Activated B cell treated with CpG ODN at 0.5 μM for 24 hours (primary cell): ENCODE results near the gene COL5A1. TPM values are rescaled to one million over a fixed set of nuclear protein-coding genes. Genes with fewer than 3 reads are reported as not detected.

Experiments
- ATAC-seq: fragments of 200-7000 bp; cut with Tn5 transposase; one replicate; pipeline ENCODE4 v1.10.0; 2021; ENCODE audit warnings: low read depth, mild to moderate bottlenecking, moderate library complexity
- CTCF ChIA-PET: fragments of 350-600 bp; sonication (Branson Sonifier 250); formaldehyde crosslinking; loops from one replicate; lab custom pipeline; 2021; ENCODE audit warnings: antibody characterized with exemption; lab: Charles Lee
- POLR2A ChIA-PET: fragments of 350-600 bp; sonication (Branson Sonifier 250); formaldehyde crosslinking; loops from one replicate; lab custom pipeline; 2021; ENCODE audit warnings: antibody characterized with exemption; lab: Charles Lee
- DNase-seq: peaks from one replicate; pipeline ENCODE4 v3.0.0; 2022
- H3K27ac Mint-ChIP-seq: one replicate; pipeline ENCODE4 v1.8.0; 2020; ENCODE audit warnings: mixed read lengths
- H3K27me3 Mint-ChIP-seq: one replicate; pipeline ENCODE4 v1.8.0; 2021; ENCODE audit warnings: mixed read lengths
- H3K36me3 Mint-ChIP-seq: one replicate; pipeline ENCODE4 v1.8.0; 2021; ENCODE audit warnings: low read depth, mixed read lengths
- H3K4me1 Mint-ChIP-seq: one replicate; pipeline ENCODE4 v1.8.0; 2021; ENCODE audit warnings: mixed read lengths
- H3K4me3 Mint-ChIP-seq: one replicate; pipeline ENCODE4 v1.8.0; 2020; ENCODE audit warnings: mild to moderate bottlenecking, mixed read lengths
- H3K9me3 Mint-ChIP-seq: one replicate; pipeline ENCODE4 v1.8.0; 2020; ENCODE audit warnings: mixed read lengths
- CTCF ChIP-seq: fragments of 200-600 bp; IDR thresholded peaks from one replicate; pipeline ENCODE4 v1.8.0; 2022; ENCODE audit warnings: antibody characterized with exemption, mild to moderate bottlenecking
- intact Hi-C: fragments of 100-400 bp; cut with micrococcal nuclease; formaldehyde crosslinking; loops from one replicate; pipeline ENCODE4 v1.15.1; 2024
- total RNA-seq: library from RNA; stranded (reverse); gene quantifications from 2 replicates; pipeline ENCODE4 v1.2.3, GENCODE V29; 2022

The COL5A1 gene
- total RNA-seq, 1 donor from 2014 or later = 0.02 TPM

GRCh38 chr9:134611046-134611445 is 30.6 kb upstream of the COL5A1 start:
- no peak for TF ChIP-seq CTCF
- ATAC-seq (no peak), DNase-seq (no peak)
- intact Hi-C loops = no loop called here
- peaks cover 3% of the 10 kb centered on the region for H3K27me3 Mint-ChIP-seq
- no peaks in the 10 kb centered on the region for H3K4me1 Mint-ChIP-seq
- CTCF ChIA-PET = no interaction called here
- H3K4me3 Mint-ChIP-seq = no peak overlapping the region
- H3K36me3 Mint-ChIP-seq = peaks cover 2% of the 10 kb centered on the region
- H3K27ac Mint-ChIP-seq = no peak overlapping the region
- peaks cover 21% of the 10 kb centered on the region for H3K9me3 Mint-ChIP-seq
- POLR2A ChIA-PET = no interaction called here

- Mint-ChIP-seq H3K27ac (no peak overlapping the region), H3K4me3 (no peak overlapping the region), H3K4me1 (no peaks in the 10 kb centered on the region), H3K36me3 (peaks cover 2% of the 10 kb centered on the region), H3K27me3 (peaks cover 3% of the 10 kb centered on the region), H3K9me3 (peaks cover 21% of the 10 kb centered on the region)
- DNase-seq (no peak), ATAC-seq (no peak)
- ChIA-PET POLR2A (no interaction called here), CTCF (no interaction called here)
- no peak for TF ChIP-seq CTCF
- intact Hi-C loops = no loop called here
These were observed 29.3 kb upstream of the COL5A1 start for GRCh38 chr9:134612309-134612708.

- no peak for TF ChIP-seq CTCF
- DNase-seq (no peak), ATAC-seq (no peak)
- CTCF ChIA-PET = no interaction called here
- no peak overlapping the region for H3K4me3 Mint-ChIP-seq
- H3K9me3 Mint-ChIP-seq = peaks cover 21% of the 10 kb centered on the region
- H3K27me3 Mint-ChIP-seq = peaks cover 3% of the 10 kb centered on the region
- POLR2A ChIA-PET = no interaction called here
- no peak overlapping the region for H3K27ac Mint-ChIP-seq
- intact Hi-C loops = no loop called here
- H3K4me1 Mint-ChIP-seq = no peaks in the 10 kb centered on the region
- peaks cover 2% of the 10 kb centered on the region for H3K36me3 Mint-ChIP-seq
These were observed 28.9 kb upstream of the COL5A1 start for GRCh38 chr9:134612715-134613114.

- POLR2A ChIA-PET = no interaction called here
- no peak for TF ChIP-seq CTCF
- intact Hi-C loops = no loop called here
These were observed 27.3 kb upstream of the COL5A1 start for GRCh38 chr9:134614256-134614655.

GRCh38 chr9:134616341-134616740 is 25.3 kb upstream of the COL5A1 start:
- no peak for TF ChIP-seq CTCF
- ChIA-PET POLR2A (no interaction called here), CTCF (no interaction called here)
- H3K27me3 Mint-ChIP-seq = peaks cover 8% of the 10 kb centered on the region
- ATAC-seq = no peak
- H3K27ac Mint-ChIP-seq = no peak overlapping the region
- DNase-seq = no peak
- H3K9me3 Mint-ChIP-seq = peaks cover 18% of the 10 kb centered on the region
- no peak overlapping the region for H3K4me3 Mint-ChIP-seq
- intact Hi-C loops = no loop called here
- H3K4me1 Mint-ChIP-seq = no peaks in the 10 kb centered on the region
- peaks cover 2% of the 10 kb centered on the region for H3K36me3 Mint-ChIP-seq

More at GRCh38 chr9:134614256-134614655, 27.3 kb upstream of the COL5A1 start:
- H3K27me3 Mint-ChIP-seq = peaks cover 8% of the 10 kb centered on the region
- peaks cover 2% of the 10 kb centered on the region for H3K36me3 Mint-ChIP-seq
- DNase-seq (no peak), ATAC-seq (no peak)
- CTCF ChIA-PET = no interaction called here
- H3K27ac Mint-ChIP-seq = no peak overlapping the region
- H3K9me3 Mint-ChIP-seq = peaks cover 21% of the 10 kb centered on the region
- no peak overlapping the region for H3K4me3 Mint-ChIP-seq
- H3K4me1 Mint-ChIP-seq = no peaks in the 10 kb centered on the region
